ENCODE measurements around the gene KLF9.

DNA sequence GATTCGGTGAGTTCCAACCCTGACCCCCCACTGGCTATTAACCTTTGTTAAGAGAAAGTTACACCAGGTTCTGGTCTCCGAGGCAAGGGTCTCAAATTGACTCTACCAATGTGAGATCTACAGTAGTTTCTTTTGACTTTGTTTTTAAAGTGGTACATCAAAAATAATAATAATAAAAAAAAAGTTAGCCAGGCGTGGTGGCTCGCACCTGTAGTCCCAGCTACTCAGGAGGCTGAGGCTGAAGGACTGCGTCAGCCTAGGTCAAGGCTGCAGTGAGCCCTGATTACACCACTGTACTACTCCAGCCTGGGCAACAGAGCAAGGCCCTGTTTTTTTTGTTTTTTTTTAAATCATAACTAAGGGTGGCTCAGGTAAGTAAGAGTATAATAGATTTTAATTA is 1.0 kb upstream of the KLF9 start:
- TF ChIP-seq, protein P1, sequence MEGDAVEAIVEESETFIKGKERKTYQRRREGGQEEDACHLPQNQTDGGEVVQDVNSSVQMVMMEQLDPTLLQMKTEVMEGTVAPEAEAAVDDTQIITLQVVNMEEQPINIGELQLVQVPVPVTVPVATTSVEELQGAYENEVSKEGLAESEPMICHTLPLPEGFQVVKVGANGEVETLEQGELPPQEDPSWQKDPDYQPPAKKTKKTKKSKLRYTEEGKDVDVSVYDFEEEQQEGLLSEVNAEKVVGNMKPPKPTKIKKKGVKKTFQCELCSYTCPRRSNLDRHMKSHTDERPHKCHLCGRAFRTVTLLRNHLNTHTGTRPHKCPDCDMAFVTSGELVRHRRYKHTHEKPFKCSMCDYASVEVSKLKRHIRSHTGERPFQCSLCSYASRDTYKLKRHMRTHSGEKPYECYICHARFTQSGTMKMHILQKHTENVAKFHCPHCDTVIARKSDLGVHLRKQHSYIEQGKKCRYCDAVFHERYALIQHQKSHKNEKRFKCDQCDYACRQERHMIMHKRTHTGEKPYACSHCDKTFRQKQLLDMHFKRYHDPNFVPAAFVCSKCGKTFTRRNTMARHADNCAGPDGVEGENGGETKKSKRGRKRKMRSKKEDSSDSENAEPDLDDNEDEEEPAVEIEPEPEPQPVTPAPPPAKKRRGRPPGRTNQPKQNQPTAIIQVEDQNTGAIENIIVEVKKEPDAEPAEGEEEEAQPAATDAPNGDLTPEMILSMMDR (IDR thresholded peaks at IDR 0.05) = no peak
- no peak for TF ChIP-seq EZH2 (IDR thresholded peaks at IDR 0.05; ENCODE audit: borderline replicate concordance, insufficient read depth, low read depth, low read length, poor library complexity, severe bottlenecking)

Measured in B cell (primary cell).